IMR-90 (cell line): ENCODE measurements around the gene EIF6.

Source experiments
- RAD21 ChIP-seq: IDR thresholded peaks from 2 replicates; pipeline ENCODE4 v1.6.1; 2012; ENCODE audit warnings: low read length, improper control_type of control experiment
- TF ChIP-seq, protein P1 (sequence below): conservative IDR thresholded peaks from 2 replicates; pipeline ENCODE4 v1.5.1; 2012; ENCODE audit warnings: mild to moderate bottlenecking, low read depth, low read length, improper control_type of control experiment

DNA sequence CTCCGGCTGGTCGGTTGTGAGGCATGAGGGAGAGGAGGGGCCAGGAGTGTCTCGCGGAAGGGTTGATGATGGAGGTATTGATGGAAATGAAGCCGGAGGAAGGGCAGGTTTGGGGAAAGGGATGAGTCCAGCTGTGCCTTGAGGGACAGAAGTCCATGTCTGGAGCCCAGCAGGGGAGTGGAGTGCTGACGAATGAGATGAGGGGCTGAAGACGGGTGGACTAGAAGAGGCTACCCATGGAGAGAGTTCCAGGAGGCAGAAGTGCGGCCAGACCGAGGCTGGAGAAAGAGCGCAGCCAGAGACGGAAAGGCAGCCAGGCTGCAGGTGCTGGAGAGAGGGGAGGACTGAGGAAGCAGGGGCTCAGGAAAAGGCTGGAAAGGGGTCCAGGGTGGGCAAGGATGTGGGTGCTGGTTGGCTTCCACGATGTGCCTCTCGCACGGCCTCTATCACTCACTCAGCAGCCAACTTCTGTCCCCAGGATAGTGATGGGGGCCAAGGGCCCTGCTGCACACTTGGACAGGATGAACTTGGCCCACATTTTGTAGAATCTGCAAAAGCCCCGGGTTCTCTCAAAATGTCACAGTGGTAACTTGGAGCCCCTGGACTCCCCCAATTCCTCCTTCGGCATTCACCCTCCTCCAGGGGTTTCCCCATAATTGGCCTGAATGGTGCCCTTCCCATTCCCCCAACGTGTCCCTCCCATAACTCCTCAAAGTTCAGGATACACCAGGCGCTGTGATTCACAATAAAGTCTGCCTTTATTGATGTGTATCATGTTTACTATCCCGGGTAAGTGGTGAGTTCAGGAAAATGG, 627 bp upstream of the EIF6 start:
- TF ChIP-seq, protein P1, sequence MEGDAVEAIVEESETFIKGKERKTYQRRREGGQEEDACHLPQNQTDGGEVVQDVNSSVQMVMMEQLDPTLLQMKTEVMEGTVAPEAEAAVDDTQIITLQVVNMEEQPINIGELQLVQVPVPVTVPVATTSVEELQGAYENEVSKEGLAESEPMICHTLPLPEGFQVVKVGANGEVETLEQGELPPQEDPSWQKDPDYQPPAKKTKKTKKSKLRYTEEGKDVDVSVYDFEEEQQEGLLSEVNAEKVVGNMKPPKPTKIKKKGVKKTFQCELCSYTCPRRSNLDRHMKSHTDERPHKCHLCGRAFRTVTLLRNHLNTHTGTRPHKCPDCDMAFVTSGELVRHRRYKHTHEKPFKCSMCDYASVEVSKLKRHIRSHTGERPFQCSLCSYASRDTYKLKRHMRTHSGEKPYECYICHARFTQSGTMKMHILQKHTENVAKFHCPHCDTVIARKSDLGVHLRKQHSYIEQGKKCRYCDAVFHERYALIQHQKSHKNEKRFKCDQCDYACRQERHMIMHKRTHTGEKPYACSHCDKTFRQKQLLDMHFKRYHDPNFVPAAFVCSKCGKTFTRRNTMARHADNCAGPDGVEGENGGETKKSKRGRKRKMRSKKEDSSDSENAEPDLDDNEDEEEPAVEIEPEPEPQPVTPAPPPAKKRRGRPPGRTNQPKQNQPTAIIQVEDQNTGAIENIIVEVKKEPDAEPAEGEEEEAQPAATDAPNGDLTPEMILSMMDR = no peak
- no peak for TF ChIP-seq RAD21
